GM18519 (cell line): Measurements from ENCODE around the gene C20orf173.
"Not testable (repeated sequence)": the region's sequence is repeated elsewhere in the genome, so short reads cannot be mapped to it uniquely, and the experiment has no call there.

ENCODE experiments used
- ATAC-seq: cut with Tn5 transposase; IDR thresholded peaks from one replicate; pipeline ENCODE4 v1.9.1; 2021; ENCODE audit warnings: mild to moderate bottlenecking, moderate library complexity; ENCODE audit not compliant: unreplicated experiment, low FRiP score

The C20orf173 gene, protein sequence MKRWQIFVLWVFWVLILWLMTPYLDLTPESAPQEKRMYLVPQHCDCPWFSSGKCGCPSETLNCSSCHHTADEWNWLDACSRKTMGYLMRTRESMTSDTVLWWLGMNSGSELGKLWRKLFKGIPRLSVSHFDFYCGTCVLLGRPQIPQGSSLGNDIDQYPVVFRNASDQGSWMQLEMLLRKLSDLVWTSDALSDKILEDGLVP

DNA sequence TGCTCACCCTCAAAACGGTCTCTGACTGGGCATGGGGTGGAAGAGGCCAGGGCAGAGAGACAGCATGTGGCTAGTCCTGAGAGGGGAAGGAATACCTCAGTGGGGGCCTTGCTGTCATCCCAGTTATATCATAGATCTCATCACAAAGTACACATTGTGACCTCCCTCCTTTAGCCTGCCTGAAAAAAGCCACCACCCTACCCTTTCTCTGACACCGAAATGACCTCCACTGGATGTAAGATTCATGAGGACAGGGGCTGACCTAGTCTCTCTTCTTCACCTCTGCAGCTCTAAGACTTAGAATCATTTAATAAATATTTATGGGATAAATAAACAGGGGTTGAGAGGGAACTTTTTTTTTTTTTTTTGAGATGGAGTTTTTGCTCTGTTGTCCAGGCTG lies at the start of gene C20orf173:
TSS of gene C20orf173 (minus strand) at position 101 of the 400 bp plus-strand sequence. CDS start 279 bp downstream, outside the sequence.
- no peak for ATAC-seq

DNA sequence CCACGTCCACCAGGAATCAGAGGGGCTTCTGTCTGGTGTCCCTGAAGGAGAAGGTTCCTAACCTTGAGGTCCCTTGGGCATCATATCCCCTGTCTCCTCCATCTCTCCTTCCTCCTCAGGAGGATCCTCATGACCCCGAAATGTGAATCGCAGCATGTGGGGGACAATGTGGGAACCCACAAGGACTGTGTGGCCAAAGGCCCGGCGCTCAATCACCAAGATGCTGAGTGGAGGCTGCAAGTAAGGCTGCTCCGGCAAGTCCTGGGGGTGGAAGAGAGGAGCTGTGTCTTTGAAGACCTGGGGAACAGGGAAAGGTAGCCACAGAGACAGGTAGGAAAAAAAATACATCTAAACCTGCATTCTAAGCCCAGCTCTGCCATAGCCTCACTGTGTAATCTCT lies 49.7 kb upstream of the C20orf173 start:
- ATAC-seq, result no peak

DNA sequence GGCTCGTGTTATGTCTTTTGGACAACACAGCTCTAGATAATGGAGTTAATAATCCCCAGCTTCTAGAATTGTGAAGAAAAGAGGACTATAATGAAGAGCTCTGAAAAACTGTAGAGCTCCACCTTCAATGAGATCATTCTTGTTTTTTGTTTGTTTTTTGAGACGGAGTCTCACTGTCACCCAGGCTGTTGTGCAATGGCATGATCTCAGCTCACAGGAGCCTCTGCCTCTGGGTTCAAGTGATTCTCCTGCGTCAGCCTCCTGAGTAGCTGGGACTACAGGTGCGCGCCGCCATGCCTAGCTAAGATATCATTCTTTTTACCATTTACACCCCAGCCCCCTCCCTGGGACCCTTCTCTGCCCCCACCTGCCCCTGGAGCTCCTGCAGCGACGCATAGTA lies 49.0 kb upstream of the C20orf173 start:
- ATAC-seq, result no peak

DNA sequence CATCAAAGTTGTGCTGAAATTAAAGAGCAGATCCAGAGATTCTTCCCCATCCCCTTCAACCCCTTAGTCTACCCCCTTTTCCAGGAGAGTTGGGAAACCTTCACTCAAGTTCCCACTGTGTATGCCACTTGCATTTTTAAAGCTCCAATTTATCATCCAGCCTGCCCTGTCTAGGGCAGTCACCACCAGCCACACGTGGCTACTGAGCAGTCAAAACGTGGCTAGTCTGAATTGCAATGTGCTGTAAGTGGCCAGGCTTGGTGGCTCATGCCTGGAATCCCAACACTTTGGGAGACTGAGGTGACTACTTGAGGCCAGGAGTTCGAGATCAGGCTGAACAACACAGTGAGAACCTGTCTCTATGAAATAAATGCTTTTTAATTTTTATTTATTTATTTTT lies 47.4 kb upstream of the C20orf173 start:
- ATAC-seq, result no peak

DNA sequence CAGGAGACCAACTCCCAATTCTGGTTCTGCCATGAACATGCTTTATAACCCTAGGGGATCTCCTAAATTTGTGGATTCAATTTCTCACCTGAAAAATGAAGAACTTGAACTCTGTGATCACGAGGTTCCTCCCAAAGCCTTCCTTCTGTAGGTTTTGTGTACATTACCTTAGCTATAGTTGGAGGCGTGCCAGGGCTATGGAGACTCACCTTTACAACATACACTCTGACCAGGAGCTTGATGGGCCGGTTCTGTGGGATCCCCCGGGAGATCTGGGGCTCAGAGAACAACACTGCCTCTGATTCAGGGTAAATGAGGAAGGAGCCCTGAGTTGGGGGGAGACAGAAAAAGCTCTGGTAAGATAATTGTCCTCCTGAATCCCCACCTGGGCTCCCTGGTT lies 46.5 kb upstream of the C20orf173 start:
- no peak for ATAC-seq

DNA sequence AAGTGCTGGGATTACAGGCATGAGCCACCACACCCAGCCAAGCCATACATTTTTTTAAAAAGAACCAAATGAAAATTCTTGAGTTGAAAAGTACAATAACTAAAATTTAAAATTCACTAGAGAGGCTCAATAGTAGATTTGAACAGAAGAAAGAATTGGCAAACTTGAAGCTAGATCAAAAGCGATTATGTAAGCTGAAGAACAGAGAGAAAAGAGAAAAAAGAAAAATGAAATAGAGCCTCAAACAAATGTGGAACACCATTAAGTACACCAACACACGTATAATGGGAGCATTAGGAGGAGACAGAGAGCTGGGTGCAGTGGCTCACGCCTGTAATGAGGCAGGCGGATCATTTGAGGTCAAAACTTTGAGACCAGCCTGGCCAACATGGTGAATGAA lies 43.4 kb upstream of the C20orf173 start:
- ATAC-seq, result no peak

DNA sequence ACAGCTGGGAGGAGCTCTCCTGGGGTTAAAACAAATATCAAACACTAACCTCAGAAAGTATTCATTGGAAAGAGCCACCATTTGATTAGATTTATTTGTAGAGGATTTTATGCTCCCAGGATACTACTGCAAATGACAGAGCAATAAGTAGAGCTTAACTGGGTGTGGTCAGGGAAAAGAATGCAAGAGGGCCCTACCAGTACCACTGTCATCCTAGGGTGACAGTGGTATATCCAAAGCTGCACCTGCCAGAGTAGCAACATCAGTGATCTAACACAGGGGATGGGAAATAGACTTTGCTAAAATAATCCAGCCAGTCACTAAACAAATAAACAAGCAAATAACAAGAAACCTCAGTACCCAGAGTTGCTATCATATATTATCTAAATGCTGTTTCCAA lies 42.1 kb upstream of the C20orf173 start:
- no peak for ATAC-seq

DNA sequence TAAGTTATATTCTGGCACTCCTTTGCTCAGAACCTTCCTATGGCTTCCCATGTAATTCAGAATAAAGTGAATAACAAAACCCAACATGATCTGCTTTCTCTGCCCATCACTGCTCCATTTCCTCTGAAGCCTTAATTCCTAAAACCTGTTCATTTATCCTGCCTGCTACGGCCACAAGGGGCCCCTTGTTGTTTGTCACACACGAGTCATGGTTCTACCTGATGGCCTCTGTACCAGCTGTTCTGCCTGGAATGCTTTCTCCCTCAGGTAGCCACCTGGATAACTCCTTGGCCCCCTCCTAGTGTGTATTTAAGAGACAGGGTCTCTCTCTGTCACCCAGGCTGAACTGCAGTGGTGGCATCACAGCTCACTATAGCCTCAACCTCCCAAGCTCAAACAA lies 39.2 kb upstream of the C20orf173 start:
- no peak for ATAC-seq

DNA sequence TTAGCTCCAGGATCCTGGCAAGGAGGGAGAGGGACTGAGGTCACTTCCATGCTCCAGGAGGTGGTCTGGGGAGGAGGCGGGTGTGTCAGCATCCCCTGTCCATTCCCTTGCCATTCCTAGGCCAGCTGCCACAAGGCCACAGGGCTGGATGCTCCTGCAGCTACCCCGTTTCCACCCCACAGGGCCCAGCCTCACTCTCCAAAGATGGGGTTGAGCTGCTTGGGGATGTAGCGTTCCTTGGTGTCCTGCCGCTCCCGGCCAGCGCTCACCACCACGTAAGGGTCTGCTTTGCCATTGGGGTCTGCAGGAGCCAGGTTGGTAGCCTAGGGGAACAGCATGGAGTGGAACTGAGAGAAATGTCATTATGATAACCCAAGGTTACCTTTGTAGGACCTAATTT lies 35.5 kb upstream of the C20orf173 start:
- no peak for ATAC-seq

DNA sequence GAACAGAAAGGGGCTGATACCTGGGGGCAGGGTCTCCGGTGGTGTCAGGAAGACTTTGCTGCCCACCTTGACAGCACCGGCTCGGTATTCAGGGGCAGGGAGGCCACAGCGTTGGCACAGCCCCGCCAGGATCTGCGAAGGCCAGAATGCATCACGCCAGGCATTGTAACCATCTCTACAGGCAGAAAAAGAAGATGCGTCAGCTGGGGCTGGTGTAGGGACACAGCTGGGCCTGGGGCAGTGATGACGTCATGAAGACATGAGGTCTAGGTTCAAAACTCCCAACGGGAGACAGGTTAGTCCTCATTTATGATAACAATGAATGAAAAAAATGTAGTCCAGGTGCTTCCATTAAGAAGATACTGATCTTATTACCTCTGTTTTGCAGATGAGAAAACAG lies 34.4 kb upstream of the C20orf173 start:
- ATAC-seq, result no peak

DNA sequence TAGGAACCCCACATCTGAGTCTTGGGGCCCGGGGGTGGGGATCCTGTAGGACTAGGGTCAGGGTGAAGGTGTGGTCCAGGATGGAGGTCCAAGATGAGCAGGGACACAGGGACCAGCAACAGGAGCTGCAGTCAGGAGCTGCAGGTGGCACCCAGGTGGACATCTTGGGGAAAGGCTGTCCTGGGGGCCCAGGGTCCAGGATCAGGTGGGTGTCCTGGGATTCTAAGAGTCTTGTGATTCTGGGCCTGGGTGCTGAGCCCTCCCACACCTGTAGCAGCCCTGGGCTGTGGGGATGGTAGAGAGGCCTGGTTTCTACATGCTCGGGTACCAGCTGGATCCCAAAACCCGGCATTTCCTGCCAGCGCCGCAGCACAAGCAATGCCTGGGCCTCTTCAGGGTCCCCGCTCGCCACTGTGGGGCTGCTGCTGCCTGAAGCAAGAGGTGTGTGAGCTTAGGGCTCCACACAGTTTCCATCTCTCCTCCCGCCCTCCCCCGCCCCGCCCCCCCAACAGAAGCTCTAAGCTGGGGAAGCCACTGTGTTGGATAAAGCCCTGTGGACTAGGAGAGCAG lies 33.2 kb upstream of the C20orf173 start:
- no peak for ATAC-seq

DNA sequence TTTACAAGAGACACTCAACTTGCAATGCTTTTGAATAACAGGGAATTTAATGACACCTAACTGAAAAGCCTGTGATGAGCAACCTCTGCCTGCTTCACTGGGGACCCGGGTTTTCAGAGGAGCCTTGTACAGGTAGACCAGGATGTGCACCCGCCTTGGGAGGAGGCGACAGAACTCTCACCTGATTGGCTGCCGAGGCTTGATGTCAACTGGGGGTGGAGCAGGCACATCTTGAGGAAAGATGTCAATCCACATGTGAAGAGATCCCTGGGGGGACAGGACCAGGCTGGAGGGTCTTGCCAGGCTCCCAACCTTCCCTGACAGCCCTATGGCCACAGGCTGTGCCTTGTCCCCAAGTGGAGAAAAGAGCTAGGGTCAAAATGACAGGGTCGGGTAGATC lies 32.2 kb upstream of the C20orf173 start:
- no peak for ATAC-seq

DNA sequence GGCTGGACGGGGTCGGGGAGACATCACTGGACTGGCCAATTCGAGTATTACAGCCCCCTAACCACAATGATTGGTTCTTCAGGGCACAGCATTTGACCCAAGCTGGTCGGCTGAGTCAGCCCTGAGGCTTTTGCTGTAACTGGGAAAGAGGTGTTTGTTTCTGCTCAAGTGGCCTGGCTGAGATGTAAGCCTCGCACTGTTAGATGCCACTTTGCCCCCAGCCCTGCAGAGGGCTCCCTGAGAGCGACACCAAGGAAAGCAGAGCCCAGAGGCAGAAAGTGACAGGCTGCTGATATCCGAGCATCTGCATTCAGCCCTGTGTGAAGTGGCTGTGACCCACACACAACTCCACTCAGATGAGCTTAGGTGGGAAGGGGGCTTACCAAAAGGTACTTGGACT lies 31.8 kb upstream of the C20orf173 start:
- ATAC-seq, result no peak

DNA sequence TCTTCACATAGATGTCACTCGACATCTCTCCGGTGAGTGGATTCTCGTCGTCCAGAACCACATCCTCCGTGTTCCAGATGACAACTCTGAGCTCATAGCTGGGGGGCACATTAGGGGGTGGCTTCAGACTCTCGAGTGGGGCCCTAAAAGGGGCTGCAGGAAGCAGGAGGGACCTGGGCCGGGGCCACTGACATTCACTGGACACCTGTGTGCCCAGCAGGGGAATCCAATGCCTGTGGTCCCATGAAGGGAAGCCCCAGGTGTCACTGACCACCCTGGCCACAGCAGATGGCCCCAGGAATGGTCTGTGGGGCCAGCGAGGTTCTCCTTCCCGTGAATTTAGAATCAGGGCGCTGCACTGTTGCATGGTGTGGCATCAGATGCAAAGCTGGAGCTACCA lies 31.1 kb upstream of the C20orf173 start:
- no peak for ATAC-seq

DNA sequence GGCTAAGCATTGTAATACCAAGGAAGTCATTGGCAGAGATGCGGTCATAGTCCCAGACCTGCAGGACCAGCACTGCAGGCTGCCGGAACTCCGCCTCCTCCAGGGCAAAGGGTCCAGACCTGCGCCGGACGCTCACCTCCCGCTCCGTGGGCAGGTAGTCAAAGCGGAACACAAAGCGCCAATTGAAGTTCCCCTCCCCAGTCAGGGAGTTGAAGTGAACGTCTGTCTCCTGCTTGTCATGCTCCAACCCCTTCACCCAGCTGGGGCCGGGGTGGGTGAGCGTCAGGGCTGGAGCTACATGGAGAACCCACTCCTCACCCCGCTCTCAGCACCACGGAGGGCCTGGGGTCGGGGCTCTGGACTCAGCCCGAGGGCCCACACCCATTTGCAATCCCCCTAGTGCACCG lies 30.7 kb upstream of the C20orf173 start:
- ATAC-seq, result no peak

DNA sequence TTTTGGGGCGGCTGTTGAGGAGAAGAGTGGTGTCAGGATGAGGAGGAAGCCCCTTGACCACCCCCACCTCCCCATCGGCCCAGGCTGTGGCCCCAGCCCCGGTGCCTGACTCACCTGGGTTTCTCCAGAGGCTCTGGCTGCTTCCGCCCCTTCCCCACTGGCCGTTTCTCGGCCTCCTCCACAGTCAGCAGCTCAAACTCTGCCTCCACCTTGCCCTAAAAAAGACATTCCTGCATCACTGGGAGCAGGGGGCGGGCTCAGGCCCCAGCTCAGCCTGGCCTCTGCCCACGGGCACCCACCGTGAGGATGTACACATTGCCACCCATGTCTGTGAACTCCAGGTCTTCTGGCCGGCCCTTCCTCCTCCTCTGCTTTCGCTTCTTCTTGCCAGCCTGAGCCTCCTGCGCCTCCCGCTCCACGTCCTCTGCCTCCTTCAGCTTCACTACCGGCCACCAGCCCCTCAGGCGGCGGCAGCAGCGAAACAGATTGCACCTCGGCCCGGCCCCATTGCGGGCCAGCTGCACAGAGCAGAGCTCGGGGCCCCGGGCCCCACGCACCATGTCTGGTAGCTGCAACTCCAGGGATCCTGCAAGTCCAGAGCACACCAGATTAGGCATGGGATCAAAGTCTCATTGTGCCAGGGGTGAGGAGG lies 29.7 kb upstream of the C20orf173 start:
- no peak for ATAC-seq

DNA sequence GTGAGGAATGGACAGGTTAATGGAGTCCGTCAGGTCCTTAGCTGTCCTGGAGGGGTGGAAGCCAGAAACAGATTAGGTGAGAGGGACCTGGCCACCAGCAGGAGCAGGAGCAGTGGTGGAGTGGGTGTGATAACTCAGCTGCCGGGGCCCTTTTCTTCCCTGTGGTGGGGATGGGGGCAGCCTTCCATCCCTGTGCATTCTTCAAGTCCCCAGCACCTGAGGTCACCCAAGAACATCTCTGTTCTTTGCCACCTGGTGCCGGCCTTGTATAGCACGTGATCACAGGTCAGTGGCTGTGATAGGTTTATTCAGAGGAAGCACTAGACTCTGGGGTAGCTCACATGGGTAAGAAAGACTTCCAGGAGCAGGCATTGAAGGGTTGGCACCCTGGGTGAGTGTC lies 29.0 kb upstream of the C20orf173 start:
- ATAC-seq, result no peak

DNA sequence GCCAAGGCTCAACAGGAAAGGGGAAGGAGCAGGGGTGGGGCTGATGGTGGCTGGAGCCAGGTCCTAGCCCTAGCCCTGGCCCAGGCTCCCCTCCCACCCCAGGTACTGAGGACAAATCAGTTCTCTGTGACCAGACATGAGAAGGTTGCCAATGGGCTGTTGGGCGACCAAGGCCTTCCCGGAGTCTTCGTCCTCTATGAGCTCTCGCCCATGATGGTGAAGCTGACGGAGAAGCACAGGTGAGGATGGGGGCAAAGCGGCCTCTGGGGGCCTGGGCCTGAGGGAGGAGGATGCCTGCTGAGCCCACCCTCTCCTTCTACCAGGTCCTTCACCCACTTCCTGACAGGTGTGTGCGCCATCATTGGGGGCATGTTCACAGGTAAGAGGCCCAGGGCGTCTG lies 27.4 kb upstream of the C20orf173 start:
- no peak for ATAC-seq

DNA sequence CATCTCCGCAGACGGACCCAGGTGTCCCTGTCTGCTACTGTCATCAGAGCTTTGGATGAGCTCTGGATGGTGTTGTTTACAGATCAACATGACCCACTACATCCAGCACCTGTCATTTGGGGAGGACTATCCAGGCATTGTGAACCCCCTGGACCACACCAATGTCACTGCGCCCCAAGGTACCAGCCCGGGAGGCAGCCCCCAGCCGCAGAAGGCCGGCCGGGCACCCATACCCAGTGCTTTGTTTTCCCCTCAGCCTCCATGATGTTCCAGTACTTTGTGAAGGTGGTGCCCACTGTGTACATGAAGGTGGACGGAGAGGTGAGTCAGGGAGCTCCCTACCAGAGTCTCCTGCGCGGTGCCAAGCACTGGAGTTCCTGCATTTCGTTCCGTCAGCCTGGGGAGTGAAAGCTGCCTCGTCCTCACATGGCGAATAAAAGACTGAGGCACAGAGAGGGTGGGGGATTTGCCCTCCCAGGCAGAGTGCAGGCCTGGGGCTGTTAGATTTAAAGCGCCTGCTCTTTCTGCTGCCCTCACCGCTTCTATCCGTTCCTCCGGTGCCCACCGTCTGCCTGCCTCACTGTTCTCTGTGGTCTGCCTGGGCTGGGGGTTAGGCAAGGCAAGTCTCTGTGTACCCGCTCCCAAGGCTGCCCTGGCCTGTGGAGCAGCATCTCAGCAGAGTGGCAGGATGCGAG lies 26.6 kb upstream of the C20orf173 start:
- no peak for ATAC-seq

DNA sequence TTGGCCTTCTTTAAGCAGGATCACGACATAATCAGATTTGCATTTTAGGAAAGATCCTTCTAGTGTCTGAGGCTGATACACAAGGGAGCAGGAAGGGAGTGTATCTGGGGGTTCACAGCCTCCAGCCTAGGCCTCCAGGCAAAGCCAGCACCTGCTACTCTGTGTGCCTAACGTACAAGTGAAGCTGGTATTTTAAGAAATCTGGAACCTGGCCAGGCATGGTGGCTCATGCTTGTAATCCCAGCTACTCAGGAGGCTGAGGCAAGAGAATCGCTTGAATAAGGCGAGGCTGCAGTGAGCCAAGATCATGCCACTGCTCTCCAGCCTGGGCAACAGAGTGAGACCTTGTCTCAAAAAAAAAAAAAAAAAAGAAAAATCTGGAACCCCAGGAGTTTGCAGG lies 26.0 kb upstream of the C20orf173 start:
- not testable (repeated sequence) for ATAC-seq

DNA sequence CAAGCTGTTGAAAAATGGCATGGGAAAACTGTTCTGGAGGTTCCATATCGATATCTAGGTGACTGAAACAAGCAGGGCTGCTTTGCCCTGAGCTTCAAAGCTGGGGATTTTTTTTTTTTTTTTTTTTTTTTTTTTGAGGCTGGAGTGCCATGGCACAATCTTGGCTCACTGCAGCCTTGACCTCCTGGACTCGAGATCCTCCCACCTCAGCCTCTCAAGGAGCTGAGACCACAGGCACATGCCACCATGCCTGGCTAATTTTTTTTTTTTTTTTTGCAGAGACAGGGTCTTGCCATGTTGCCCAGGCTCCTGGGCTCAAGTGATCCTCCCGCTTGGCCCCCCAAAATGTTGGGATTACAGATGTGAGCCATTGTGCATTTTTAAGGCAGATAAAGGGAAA lies 23.5 kb upstream of the C20orf173 start:
- ATAC-seq, result no peak

DNA sequence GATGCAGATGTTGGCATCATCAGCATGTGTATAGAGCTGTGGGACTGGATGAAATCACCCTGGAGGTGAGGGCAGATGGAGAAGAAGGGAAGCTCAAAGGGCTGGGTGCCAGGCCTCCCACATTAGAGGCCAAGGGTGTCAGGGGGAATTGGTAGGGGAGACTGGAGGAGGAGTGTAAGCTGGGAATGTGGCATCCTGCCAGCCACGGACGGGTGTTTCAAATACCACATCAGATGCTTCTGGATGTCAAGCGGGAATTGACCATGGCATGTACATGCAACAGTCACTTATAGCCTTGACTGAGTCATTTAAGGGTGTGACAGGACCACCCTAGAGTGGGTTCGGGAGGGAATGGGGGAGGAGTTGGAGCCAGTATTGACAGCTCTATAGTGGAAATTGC lies 22.1 kb upstream of the C20orf173 start:
- no peak for ATAC-seq
